ENCODE data around the gene RRH.
"Not testable (repeated sequence)": the region's sequence is repeated elsewhere in the genome, so short reads cannot be mapped to it uniquely, and the experiment has no call there.

RRH gene, protein sequence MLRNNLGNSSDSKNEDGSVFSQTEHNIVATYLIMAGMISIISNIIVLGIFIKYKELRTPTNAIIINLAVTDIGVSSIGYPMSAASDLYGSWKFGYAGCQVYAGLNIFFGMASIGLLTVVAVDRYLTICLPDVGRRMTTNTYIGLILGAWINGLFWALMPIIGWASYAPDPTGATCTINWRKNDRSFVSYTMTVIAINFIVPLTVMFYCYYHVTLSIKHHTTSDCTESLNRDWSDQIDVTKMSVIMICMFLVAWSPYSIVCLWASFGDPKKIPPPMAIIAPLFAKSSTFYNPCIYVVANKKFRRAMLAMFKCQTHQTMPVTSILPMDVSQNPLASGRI

GRCh38 chr4:109827672-109828071 lies at the start of gene RRH:
Gene RRH (plus strand): TSS chr4:109827972. CDS start chr4:109828028, 56 bp downstream.
- no peak for DNase-seq (ENCODE audit: low read depth)

DNA sequence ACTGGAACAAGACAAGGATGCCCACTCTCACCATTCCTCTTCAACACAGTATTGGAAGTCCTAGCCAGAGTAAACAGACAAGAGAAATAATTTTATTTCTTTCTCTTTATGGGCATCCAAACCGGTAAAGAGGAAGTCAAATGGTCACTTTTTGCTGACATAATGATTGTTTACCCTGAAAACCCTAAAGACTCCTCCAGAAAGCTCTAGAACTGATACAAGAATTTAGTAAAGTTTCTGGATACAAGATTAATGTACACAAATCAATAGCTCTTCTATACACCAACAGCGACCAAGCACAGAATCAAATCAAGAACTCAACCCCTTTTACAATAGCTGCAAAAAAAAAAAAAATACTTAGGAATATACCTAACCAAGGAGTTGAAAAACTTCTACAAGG lies 45.7 kb upstream of the RRH start:
- not testable (repeated sequence) for DNase-seq (ENCODE audit: low read depth)

GRCh38 chr4:109786846-109787245 lies 40.9 kb upstream of the RRH start:
- DNase-seq (ENCODE audit: low read depth) = no peak

DNA sequence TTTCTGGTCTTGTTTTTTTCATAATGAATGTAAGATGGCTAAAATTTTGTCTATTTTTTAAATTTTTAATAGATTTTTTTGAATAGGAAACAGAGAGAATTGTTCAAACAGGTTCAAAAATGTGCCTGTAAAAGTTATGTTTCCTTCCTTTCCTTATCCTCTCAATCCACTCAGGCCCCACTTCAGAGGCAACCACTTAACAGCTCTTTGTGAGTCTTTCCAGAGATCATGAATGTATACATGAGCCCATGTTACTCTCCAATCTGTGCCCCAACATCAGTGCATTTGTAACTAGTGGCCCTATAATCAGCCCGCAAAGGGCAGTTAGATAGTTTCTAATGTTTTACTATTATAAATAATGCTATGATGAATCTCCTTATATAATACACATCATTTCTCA lies 40.0 kb upstream of the RRH start:
- DNase-seq (ENCODE audit: low read depth) = no peak

DNA sequence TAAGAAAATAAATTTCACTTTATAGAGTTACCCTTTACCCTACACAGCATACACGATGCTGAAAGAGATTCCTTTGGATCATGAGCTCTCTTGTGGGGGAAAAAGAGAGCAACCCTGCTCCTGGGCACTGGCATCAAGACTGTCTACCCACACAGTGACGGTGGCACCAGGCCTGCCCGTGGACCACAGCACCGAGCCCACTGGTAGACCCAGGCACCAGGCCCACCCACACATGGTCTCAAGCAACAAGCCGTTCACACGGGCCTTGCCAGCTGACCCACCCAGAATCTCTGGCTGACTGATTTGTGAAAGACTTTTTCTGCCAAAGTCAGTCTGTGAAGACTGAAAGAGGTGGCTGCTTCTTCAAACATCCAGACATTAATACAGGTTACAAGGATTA lies 32.7 kb upstream of the RRH start:
- no peak for DNase-seq (ENCODE audit: low read depth)

DNA sequence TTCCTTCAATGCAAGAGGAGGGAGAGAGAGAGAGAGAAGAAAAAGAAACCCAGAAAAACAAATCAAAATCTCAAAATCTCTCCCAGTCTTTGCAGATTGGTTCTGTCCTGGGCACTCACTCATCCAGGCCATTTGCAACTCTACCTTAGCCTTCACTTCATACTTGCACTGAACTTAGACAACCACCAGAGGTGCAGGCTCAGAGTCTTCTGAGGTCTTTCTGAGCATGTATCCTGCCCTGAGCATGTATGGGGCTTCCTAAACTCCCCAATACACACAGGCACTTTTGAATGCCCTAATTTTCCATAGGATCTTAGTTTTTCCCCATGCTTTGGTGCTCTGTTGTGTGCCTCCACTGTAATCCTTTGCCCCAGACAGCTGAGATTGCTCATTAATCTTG lies 28.9 kb upstream of the RRH start:
- DNase-seq (ENCODE audit: low read depth) = no peak

DNA sequence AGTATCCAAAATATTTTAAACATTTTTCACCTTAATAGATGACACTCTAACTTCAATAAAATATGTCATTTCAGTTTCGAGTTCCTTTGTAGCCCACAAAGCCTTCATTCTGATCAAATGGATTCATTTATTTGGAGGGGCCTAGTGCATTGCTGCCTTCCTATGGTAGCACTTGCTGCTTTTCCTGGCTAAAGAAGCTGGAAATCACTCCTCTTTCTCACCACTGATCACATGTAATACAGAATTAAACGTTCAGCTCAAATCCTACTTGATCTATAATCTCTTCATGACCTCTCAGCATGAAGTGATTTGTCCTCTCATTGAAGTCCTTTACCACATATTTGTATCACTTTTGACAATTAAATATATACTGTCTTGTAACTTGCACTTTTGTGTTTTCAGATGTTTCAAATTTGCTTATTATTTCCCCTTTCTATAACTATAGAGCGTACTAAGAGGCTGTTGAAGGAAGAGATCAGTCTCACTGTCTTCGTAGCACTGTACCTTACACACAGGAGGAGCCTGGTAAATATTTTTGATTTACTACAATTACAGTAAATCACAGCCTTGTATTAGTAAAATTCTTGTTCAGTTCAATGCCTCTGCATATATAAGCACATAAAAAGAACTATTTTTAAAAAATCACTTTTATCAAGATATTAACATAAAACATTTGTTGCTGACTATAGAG lies 26.5 kb upstream of the RRH start:
- no peak for DNase-seq (ENCODE audit: low read depth)

DNA sequence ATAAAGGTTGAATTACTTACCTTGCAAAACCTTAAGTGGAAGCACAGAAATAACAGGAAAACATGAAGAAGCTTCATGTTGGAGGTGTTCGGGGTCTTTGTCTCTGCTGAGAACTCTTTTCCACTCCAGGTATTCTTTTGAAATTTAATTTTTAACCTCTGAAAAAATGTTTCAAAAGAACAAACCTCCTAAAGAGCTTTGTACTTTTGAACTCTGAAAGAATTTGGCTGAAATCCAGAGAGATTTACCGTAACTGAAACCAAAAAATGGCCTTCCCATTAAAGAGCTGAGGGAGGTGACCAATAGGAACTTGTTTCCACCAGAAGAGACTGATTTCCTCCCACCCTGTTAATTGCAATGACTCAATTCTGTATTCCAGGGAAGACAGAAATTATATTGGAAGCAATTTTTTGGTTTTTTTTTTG lies 25.9 kb upstream of the RRH start, which contains the start of gene CFI:
TSS of gene CFI (minus strand) at position 105 of the 425 bp plus-strand sequence. CDS start at position 77, 28 bp downstream.
- peak; percentile 79 for DNase-seq (ENCODE audit: low read depth)

- DNase-seq (ENCODE audit: low read depth) = peak; percentile 70
Measured at GRCh38 chr4:109803924-109804571, 23.7 kb upstream of the RRH start.

DNA sequence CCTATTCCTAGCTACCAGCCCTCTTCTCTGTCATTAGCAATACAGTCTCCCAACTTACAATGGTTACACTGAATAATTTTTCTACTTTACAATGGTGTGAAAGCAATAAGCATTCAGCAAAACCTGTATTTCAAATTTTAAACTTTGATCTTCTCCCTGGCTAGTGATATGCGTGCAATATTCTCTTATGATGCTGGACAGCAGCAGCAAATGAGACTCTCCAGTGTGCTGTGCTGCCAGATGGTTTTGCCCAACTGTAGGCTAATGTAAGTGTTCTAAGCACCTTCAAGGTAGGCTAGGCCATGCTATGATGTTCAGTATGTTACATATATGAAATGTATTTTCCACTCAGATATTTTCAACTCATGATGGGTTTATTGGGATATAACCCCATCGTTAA lies 18.1 kb upstream of the RRH start:
- DNase-seq (ENCODE audit: low read depth) = no peak

DNA sequence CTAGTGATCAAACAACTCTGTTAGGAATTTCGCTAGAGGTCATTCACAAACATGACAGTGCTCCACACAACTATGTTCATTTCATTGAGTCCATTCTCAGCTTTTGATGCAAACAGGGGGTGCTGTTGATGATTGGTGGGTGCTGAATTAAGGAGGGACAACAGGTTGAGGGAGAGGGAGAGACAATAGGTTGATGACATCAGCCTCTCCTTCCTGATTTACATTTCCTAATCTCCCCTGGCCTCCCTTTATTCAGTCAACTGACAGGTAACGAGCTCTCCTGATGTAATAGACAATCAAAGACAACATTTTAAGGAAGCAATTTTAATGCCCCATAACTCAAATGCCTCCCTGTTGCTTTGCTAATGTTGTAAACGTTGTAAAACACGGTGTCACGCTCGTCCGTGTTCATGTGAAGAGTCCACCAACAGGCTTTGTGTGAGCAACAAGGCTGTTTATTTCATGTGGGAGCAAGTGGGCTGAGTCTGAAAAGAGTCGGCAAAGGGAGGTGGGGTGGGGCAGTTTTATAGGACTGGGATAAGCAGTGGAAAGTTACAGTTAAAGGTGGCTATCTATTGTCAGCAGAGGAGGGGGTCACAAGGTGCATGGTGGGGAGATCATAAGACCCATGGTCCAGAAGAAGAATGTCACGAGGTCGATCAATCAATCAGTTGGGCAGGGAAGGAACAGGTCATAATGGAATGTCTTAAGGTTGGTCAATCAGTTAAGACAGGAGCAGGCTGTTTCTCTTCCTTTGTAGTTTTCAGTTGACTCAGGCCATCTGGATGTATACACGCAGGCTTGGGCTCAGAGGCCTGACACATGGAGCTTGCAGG lies 17.0 kb upstream of the RRH start:
- no peak for DNase-seq (ENCODE audit: low read depth)

DNA sequence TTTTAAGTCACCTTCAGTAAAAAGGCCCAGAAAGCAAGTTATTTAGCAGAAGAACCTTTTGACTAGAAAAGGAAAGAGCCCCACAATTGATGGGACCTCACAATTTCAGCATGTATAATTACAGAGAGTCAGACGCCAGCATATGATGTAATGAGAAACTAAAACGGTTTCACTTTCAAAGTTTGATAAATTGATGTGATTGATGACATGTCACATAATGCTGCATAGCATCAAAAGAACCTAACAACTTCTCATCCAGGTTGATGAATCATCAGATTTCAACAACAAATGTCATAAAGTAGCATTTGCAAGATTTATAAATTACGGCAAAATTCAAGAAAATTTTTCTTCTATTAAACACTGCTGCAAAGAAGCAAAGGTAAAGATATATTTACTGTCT lies 16.1 kb upstream of the RRH start:
- no peak for DNase-seq (ENCODE audit: low read depth)

DNA sequence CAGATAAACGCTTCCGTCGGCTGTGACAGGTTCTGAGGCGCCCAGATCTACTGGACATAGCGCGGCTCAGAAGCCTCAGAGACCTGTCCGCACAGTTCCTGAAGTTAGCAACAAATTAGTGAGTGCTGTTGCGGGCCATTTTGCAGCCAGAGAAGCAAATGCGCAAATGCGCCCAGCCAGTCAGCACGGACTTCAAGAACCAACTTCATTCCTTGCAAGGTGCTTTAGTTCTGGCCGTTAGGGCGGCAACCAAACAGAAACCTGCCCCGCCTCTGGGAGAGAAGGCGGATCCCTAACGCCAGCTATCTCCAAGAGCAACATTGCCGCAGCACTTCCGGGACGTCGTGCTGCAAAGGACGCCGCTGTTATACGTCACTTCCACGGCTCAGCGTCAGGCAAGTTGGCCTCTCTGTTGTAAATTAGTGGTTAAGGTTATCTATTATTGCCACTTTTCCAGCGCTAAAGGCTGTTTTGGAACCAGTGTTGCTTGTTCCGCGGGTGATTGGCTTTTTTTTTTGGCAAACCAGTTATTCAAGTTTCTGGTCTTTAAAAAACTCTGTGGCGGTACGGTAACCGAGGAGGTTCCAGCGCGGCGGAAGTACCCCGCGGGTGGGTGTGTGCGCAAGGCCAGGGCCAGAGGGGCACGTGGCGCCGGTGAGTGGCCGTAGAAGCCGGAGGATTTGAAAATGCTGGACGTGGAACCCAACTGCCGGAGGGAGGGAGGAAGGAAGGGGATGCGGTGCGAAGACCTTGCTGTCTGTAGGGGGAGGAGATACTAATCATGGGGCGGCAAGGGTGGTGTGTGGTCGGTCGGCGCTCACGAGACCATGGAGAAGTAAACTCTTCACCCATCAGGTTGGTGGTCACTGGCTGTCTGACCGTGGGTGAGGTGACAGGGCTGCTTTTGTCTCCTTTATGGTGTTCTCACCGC lies 12.4 kb upstream of the RRH start, which contains the start of gene GAR1:
TSS of gene GAR1 (plus strand) at position 612 of the 931 bp plus-strand sequence. CDS start 403 bp downstream, outside the sequence.
- peak; percentile 92 for DNase-seq (ENCODE audit: low read depth)

- DNase-seq (ENCODE audit: low read depth) = peak; percentile 18
Measured at GRCh38 chr4:109816082-109816442, 11.7 kb upstream of the RRH start.

DNA sequence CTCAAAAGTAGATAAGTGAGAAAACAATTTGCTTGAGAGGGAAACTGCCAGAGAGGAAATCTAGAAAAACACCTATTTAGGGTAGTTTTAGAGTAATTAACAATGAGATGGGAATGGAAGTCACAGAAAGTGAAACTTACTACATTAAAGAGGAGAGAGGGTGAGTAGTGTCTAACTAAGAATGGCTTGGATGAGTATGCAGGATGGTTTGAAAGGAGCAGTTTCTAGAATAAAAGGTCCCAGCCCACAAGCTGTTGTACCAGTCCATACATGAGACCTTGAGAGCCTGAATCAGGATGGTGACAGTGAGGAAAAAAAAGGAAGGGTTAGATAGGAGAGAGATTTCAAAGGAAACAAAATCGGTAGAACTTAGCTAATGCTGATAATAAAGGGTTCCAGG lies 10.9 kb upstream of the RRH start:
- no peak for DNase-seq (ENCODE audit: low read depth)

DNA sequence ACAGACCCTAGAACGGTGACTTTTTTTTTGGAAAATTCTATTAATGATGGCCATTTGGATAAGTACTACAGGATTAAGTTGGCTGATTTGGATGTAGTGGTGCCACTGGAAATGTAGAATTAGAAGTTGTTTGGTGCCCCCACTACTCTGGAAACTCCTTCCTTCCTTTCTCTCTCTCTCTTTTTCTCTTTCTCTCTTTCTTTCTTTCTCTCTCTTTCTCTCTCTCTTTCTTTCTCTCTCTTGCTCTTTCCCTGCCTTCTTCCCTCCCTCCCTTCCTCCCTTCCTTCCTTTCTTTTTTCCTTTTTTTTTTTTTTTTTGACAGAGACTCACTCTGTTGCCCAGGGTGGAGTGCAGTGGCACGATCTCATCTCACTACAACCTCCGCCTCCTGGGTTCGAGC lies 9.5 kb upstream of the RRH start:
- DNase-seq (ENCODE audit: low read depth) = no peak

DNA sequence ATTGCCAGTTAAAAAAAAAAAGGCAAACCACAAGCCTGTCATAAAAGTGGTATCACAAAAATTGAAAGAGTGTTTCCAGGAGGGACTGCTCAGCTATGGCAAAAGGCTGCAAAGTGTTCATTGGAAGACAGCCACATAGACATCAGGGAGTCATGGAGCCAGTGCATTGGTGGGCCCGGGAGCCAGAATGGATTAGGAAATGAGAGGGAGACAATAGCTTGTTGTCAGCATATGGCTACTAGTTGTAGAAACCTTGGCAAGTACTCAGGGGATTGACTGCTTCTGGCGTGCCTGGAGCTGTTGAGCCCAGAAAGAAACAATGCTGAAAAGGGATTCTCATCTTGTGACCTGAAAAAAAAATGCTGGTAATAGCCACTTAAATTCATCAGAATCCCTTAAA lies 7.2 kb upstream of the RRH start:
- DNase-seq (ENCODE audit: low read depth) = no peak

GRCh38 chr4:109821185-109821584 lies 6.6 kb upstream of the RRH start:
- no peak for DNase-seq (ENCODE audit: low read depth)

GRCh38 chr4:109826719-109827118 lies 1.1 kb upstream of the RRH start:
- DNase-seq (ENCODE audit: low read depth) = peak; percentile 36

DNA sequence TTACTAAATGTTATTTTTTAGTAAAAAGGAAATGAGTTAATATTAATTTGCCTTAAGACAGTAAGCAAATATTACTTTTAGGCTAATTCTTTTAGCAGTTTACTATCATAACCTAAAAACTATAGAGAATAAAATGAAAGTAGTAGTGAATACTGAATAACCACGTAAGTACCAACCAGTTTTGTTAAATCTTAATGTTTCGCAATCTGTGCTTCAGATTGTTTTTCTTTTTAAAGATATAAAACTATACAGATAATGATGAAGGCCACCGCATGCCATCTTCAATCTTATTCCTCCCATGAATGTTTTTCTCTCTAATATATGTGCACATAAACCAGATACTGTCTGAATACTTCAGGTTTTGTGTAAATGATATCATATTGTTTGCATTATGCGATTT lies 6.0 kb downstream of the RRH start:
- no peak for DNase-seq (ENCODE audit: low read depth)

GRCh38 chr4:109836985-109837384 lies 9.2 kb downstream of the RRH start:
- no peak for DNase-seq (ENCODE audit: low read depth)

All from EH (cell line).